ENCODE measurements around the gene GRAMD1A. TPM values are rescaled to one million over a fixed set of nuclear protein-coding genes. Genes with fewer than 3 reads are reported as not detected.

GRAMD1A gene
- total and polyA plus RNA-seq, 9 of the 15 experiments (the other 6 are each of a cell fraction or from before 2014, with no cell fraction given) = 1.4 to 63.8 (median 38.5) TPM

GRCh38 chr19:34999498-35000337, at the start of gene GRAMD1A (continued):
- TF ChIP-seq, protein P1, sequence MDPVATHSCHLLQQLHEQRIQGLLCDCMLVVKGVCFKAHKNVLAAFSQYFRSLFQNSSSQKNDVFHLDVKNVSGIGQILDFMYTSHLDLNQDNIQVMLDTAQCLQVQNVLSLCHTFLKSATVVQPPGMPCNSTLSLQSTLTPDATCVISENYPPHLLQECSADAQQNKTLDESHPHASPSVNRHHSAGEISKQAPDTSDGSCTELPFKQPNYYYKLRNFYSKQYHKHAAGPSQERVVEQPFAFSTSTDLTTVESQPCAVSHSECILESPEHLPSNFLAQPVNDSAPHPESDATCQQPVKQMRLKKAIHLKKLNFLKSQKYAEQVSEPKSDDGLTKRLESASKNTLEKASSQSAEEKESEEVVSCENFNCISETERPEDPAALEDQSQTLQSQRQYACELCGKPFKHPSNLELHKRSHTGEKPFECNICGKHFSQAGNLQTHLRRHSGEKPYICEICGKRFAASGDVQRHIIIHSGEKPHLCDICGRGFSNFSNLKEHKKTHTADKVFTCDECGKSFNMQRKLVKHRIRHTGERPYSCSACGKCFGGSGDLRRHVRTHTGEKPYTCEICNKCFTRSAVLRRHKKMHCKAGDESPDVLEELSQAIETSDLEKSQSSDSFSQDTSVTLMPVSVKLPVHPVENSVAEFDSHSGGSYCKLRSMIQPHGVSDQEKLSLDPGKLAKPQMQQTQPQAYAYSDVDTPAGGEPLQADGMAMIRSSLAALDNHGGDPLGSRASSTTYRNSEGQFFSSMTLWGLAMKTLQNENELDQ (CRISPR knock-in tag; IDR thresholded peaks at IDR 0.05; ENCODE audit: borderline replicate concordance) = no peak
- TF ChIP-seq DMBX1 (CRISPR knock-in tag; IDR thresholded peaks at IDR 0.05; ENCODE audit: borderline replicate concordance) (no peak), FOXP1 (CRISPR knock-in tag; IDR thresholded peaks at IDR 0.05) (no peak), CHD1 (IDR thresholded peaks at IDR 0.05; ENCODE audit: low read length) (peak; percentile 84), XRCC5 (IDR thresholded peaks at IDR 0.05; ENCODE audit: low read depth, low read length) (no peak), ILF3 (IDR thresholded peaks at IDR 0.05; ENCODE audit: borderline replicate concordance) (no peak), RBFOX2 (IDR thresholded peaks at IDR 0.05; ENCODE audit: low read depth, low read length) (peak; percentile 52; the same call in 1 of the 2 replicates), ZNF79 (CRISPR knock-in tag; IDR thresholded peaks at IDR 0.05; ENCODE audit: low read depth) (no peak), NR2C1 (IDR thresholded peaks at IDR 0.05) (no peak), NR2C1 (tag; IDR thresholded peaks at IDR 0.05) (no peak), ESRRB (CRISPR knock-in tag; IDR thresholded peaks at IDR 0.05; ENCODE audit: borderline replicate concordance) (no peak), CREB5 (CRISPR knock-in tag; IDR thresholded peaks at IDR 0.05) (no peak), MXD1 (CRISPR knock-in tag; IDR thresholded peaks at IDR 0.05; ENCODE audit: borderline replicate concordance, poor library complexity, severe bottlenecking) (no peak)
- TF ChIP-seq, protein P2, sequence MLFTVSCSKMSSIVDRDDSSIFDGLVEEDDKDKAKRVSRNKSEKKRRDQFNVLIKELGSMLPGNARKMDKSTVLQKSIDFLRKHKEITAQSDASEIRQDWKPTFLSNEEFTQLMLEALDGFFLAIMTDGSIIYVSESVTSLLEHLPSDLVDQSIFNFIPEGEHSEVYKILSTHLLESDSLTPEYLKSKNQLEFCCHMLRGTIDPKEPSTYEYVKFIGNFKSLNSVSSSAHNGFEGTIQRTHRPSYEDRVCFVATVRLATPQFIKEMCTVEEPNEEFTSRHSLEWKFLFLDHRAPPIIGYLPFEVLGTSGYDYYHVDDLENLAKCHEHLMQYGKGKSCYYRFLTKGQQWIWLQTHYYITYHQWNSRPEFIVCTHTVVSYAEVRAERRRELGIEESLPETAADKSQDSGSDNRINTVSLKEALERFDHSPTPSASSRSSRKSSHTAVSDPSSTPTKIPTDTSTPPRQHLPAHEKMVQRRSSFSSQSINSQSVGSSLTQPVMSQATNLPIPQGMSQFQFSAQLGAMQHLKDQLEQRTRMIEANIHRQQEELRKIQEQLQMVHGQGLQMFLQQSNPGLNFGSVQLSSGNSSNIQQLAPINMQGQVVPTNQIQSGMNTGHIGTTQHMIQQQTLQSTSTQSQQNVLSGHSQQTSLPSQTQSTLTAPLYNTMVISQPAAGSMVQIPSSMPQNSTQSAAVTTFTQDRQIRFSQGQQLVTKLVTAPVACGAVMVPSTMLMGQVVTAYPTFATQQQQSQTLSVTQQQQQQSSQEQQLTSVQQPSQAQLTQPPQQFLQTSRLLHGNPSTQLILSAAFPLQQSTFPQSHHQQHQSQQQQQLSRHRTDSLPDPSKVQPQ (CRISPR knock-in tag; IDR thresholded peaks at IDR 0.05; ENCODE audit: borderline replicate concordance) = no peak
- TF ChIP-seq, protein P3, sequence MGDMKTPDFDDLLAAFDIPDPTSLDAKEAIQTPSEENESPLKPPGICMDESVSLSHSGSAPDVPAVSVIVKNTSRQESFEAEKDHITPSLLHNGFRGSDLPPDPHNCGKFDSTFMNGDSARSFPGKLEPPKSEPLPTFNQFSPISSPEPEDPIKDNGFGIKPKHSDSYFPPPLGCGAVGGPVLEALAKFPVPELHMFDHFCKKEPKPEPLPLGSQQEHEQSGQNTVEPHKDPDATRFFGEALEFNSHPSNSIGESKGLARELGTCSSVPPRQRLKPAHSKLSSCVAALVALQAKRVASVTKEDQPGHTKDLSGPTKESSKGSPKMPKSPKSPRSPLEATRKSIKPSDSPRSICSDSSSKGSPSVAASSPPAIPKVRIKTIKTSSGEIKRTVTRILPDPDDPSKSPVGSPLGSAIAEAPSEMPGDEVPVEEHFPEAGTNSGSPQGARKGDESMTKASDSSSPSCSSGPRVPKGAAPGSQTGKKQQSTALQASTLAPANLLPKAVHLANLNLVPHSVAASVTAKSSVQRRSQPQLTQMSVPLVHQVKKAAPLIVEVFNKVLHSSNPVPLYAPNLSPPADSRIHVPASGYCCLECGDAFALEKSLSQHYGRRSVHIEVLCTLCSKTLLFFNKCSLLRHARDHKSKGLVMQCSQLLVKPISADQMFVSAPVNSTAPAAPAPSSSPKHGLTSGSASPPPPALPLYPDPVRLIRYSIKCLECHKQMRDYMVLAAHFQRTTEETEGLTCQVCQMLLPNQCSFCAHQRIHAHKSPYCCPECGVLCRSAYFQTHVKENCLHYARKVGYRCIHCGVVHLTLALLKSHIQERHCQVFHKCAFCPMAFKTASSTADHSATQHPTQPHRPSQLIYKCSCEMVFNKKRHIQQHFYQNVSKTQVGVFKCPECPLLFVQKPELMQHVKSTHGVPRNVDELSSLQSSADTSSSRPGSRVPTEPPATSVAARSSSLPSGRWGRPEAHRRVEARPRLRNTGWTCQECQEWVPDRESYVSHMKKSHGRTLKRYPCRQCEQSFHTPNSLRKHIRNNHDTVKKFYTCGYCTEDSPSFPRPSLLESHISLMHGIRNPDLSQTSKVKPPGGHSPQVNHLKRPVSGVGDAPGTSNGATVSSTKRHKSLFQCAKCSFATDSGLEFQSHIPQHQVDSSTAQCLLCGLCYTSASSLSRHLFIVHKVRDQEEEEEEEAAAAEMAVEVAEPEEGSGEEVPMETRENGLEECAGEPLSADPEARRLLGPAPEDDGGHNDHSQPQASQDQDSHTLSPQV (IDR thresholded peaks at IDR 0.05) = no peak
